GM12875 (cell line): ENCODE measurements around the gene TMEM128.
"Not testable (repeated sequence)": the region's sequence is repeated elsewhere in the genome, so short reads cannot be mapped to it uniquely, and the experiment has no call there.

Experiments
- H3K4me3 ChIP-seq: one replicate; pipeline ENCODE4 v1.5.1; 2011; ENCODE audit warnings: low read depth, low read length, control low read depth
- TF ChIP-seq, protein P1 (sequence below): IDR thresholded peaks from 2 replicates; pipeline ENCODE4 v1.5.1; 2011; ENCODE audit warnings: low read depth, mild to moderate bottlenecking, control low read depth, inconsistent platforms, low read length, moderate library complexity, borderline replicate concordance; ENCODE audit not compliant: insufficient read depth

The TMEM128 gene

DNA sequence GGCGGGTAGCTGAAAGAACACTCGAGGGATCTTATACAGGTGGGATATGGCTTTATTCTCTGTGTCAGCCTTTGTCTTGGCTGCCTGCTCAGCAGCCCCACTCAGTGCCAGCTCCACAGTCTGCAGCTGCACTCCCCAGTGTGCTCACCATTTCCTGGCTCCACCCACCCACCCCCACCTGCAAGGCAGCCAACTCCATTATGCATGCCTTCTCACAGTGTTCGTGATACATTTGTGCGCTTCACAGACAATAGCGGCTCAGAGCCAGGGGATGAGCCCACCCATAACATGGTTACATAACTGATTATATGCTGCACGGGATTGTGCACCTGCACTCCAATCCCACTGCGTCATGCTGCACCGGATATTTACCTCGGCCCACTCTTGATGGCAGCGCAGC is 8.8 kb upstream of the TMEM128 start:
- TF ChIP-seq, protein P1, sequence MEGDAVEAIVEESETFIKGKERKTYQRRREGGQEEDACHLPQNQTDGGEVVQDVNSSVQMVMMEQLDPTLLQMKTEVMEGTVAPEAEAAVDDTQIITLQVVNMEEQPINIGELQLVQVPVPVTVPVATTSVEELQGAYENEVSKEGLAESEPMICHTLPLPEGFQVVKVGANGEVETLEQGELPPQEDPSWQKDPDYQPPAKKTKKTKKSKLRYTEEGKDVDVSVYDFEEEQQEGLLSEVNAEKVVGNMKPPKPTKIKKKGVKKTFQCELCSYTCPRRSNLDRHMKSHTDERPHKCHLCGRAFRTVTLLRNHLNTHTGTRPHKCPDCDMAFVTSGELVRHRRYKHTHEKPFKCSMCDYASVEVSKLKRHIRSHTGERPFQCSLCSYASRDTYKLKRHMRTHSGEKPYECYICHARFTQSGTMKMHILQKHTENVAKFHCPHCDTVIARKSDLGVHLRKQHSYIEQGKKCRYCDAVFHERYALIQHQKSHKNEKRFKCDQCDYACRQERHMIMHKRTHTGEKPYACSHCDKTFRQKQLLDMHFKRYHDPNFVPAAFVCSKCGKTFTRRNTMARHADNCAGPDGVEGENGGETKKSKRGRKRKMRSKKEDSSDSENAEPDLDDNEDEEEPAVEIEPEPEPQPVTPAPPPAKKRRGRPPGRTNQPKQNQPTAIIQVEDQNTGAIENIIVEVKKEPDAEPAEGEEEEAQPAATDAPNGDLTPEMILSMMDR: no peak
- H3K4me3 ChIP-seq: no peak overlapping the region

DNA sequence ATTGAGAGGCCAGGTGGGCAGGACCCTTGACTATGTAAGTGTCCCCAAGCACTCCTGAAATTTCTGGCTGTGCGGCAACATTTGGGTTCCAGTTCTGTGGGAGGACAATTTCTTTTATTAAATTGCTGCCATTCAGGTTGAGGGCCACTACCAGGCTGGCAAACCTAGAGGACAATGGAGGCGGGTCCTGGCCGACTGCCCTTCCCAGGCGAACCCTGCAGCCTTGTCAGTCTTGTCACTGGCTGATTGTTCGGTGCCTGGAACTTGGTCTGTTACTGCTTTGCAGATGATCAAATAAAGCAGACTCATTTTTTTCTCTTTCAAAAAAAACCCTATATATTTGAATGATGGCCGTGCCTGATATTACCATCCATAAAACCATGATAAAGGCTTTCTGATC is 6.6 kb upstream of the TMEM128 start:
- TF ChIP-seq, protein P1: no peak
- no peak overlapping the region for H3K4me3 ChIP-seq

DNA sequence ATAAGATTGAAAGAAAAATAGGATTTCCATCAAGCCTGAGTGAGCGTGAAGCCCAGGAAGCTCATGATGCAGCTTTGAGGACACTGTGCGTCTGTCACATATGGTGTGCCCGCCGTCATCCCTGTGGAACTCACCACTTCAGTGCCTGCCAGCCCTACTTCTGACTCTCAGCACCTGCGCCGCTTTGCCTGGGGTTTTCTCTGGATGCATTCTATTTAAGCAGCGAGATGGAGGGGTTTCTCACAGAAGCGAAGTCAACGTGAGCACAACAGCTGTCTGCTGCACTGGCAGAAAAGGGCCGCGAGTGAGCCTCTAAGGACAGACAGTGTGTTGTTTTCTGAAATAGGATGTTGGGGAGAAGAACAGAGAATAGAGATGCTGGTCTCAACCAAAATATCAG is 6.2 kb upstream of the TMEM128 start:
- TF ChIP-seq, protein P1: no peak
- H3K4me3 ChIP-seq: no peak overlapping the region

DNA sequence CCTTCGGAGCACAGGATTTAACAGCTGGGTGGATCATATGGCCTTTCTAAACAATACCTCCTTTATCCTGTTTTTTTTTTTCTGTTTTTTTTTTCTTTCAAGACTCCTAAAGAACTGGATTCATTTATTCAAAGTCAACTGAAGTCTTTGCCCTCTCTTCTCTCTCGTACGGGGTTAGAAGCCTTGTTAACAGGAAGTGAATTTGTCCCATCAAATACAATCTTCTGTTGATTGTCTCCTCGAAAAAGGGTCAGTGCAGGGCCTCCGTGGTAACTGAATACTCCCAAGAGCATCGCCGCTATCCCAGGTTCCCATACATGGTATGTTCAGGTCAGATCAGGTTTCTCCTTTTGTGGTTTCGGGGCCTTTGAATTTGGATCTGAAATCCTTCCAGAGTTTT is 1.8 kb upstream of the TMEM128 start:
- TF ChIP-seq, protein P1: no peak
- H3K4me3 ChIP-seq: no peak overlapping the region

DNA sequence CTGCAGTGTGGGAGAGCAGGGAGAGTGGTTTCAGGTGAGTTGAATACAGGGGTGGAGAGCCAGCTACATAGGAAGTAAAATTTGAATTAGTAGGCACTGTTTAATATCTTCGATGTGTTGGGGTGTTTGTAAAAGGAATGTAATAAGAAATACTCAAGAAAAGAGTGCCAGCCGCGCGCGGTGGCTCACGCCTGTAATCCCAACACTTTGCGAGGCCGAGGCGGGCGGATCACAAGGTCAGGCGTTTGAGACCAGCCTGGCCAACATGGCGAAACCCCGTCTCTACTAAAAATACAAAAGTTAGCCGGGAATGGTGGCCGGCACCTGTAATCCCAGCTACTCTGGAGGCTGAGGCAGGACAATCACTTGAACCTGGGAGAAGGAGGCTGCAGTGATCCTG is 1.3 kb upstream of the TMEM128 start:
- H3K4me3 ChIP-seq: not testable (repeated sequence)

DNA sequence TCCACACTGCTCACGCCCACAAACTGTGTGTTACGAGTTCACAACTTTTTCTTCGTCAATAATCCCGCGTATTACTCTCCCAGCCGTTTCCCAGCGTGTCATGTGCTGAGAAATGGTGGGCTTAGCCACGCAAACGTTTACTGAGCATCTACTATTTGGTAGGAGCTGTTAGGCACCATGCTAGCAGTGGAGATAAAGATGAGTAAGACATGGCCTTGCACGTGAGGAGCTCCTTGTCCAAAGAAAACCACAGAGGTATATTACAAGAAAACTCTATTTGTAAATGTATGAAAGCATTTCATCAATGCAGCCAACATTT is 821 bp upstream of the TMEM128 start:
- TF ChIP-seq, protein P1: no peak
- H3K4me3 ChIP-seq: peak overlapping the region; percentile 92

DNA sequence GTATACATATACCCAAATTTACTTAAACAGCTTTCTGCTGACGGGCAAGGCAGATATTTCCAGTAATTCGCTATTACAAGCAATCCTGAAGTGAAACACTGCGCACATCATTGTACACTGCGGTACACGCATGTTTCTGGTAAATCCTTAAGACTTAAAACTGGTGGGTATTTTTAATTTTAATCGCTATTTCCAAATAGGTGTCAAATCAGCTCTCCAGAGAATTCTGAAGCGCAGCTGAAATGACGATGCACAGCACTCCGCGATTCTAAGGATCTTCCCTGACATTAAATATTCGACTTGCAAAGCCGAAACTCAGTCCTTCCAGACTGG is 361 bp downstream of the TMEM128 start:
- peak overlapping the region; percentile 92 for H3K4me3 ChIP-seq
- TF ChIP-seq, protein P1: no peak

DNA sequence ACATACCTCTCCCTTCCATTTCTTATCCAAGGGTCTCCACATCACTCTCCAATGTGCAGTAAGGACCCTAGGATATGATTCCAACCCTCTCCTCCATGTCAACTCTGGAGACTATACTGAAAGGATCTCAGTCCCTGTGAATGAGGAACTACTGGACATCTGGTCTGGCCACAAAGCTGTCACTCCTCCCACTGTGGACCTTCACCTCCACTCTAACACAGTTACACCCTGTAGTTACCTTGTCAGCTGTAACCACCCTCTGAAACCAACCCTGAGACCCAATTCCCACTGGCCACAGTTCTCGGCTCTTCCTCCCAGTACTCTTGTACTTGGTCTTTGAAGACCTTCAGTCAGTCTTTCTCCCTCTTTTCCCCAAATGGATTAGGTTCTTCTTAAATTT is 2.9 kb downstream of the TMEM128 start:
- no peak overlapping the region for H3K4me3 ChIP-seq
- TF ChIP-seq, protein P1: no peak

DNA sequence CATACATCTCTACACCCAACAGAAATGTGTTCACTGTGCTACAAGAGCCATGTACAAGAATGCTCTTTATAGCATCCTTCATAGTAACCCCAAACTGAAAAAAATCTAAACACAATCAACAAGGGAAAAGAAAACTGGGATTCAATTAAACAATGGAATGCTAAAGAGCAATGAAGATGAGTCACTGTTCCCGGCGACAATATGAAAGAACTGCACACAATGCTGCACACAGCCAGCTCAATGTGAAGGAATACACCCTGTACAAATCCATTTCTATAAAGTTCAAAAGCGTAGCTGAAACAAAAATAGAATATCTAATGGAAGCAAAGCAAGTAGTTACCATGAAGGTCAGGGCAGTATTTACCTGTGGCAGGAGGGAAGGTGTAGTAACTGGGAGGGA is 8.5 kb downstream of the TMEM128 start:
- H3K4me3 ChIP-seq: not testable (repeated sequence)
